ENCODE data around the gene NSD2.

NSD2 gene

GRCh38 chr4:1973218-1973617 is 102.0 kb downstream of the NSD2 start:
- no peak for DNase-seq

- DNase-seq: no peak
Measured at GRCh38 chr4:1973661-1974060, 102.5 kb downstream of the NSD2 start.

GRCh38 chr4:1974840-1975239 is 103.6 kb downstream of the NSD2 start:
- no peak for DNase-seq

- DNase-seq: no peak
Measured at GRCh38 chr4:1975391-1975801, 104.2 kb downstream of the NSD2 start.

GRCh38 chr4:1975880-1976279 is 104.7 kb downstream of the NSD2 start:
- DNase-seq: no peak

GRCh38 chr4:1976416-1977352 is 105.5 kb downstream of the NSD2 start:
- no peak for DNase-seq

GRCh38 chr4:1978226-1978625 is 107.0 kb downstream of the NSD2 start:
- no peak for DNase-seq

GRCh38 chr4:1978741-1979476 is 107.7 kb downstream of the NSD2 start:
- DNase-seq: no peak

GRCh38 chr4:1979477-1980196 is 108.4 kb downstream of the NSD2 start:
- DNase-seq: no peak

- DNase-seq: no peak
Measured at GRCh38 chr4:1980561-1981041, 109.4 kb downstream of the NSD2 start.

GRCh38 chr4:1981251-1982058 is 110.3 kb downstream of the NSD2 start:
- no peak for DNase-seq

- DNase-seq: no peak
Measured at GRCh38 chr4:1982124-1983052, 111.2 kb downstream of the NSD2 start.

- DNase-seq: no peak
Measured at GRCh38 chr4:1983053-1983845, 112.1 kb downstream of the NSD2 start.

GRCh38 chr4:1983846-1984405 is 112.7 kb downstream of the NSD2 start:
- no peak for DNase-seq

GRCh38 chr4:1984406-1985191 is 113.4 kb downstream of the NSD2 start:
- DNase-seq: no peak

GRCh38 chr4:1985294-1985693 is 114.1 kb downstream of the NSD2 start:
- no peak for DNase-seq

GRCh38 chr4:1985780-1986577 is 114.8 kb downstream of the NSD2 start:
- no peak for DNase-seq

GRCh38 chr4:1986578-1987210 is 115.5 kb downstream of the NSD2 start:
- no peak for DNase-seq
